HEK293T (cell line): ENCODE measurements around the gene NMRK1.

Source experiments
- ARNT ChIP-seq: fragments of 450-650 bp; IDR thresholded peaks from 2 replicates; pipeline ENCODE4 v1.6.1; 2017; ENCODE audit warnings: mild to moderate bottlenecking
- BHLHE40 ChIP-seq: fragments of 450-650 bp; IDR thresholded peaks from 2 replicates; pipeline ENCODE4 v1.6.1; 2016; ENCODE audit warnings: mild to moderate bottlenecking, moderate library complexity, borderline replicate concordance
- CTBP1 ChIP-seq: fragments of 450-650 bp; IDR thresholded peaks from 2 replicates; pipeline ENCODE4 v1.6.1; 2016; ENCODE audit warnings: borderline replicate concordance
- ELF4 ChIP-seq: fragments of 450-650 bp; IDR thresholded peaks from 2 replicates; pipeline ENCODE4 v1.6.1; 2017; ENCODE audit warnings: antibody characterized with exemption
- HDGF ChIP-seq: fragments of 450-650 bp; IDR thresholded peaks from 2 replicates; pipeline ENCODE4 v1.6.1; 2017; ENCODE audit warnings: antibody characterized with exemption, borderline replicate concordance
- LEF1 ChIP-seq: fragments of 450-650 bp; IDR thresholded peaks from 2 replicates; pipeline ENCODE4 v1.6.1; 2017; ENCODE audit warnings: mild to moderate bottlenecking, borderline replicate concordance
- SP1 ChIP-seq: fragments of 450-650 bp; IDR thresholded peaks from 2 replicates; pipeline ENCODE4 v1.6.1; 2017
- SUZ12 ChIP-seq: fragments of 450-650 bp; IDR thresholded peaks from 2 replicates; pipeline ENCODE4 v1.6.1; 2016; ENCODE audit warnings: mild to moderate bottlenecking
- TARDBP ChIP-seq: fragments of 450-650 bp; IDR thresholded peaks from 2 replicates; pipeline ENCODE4 v1.6.1; 2016
- TF ChIP-seq, protein P1 (sequence below): fragments of 450-650 bp; IDR thresholded peaks from 2 replicates; pipeline ENCODE4 v1.6.1; 2016

DNA sequence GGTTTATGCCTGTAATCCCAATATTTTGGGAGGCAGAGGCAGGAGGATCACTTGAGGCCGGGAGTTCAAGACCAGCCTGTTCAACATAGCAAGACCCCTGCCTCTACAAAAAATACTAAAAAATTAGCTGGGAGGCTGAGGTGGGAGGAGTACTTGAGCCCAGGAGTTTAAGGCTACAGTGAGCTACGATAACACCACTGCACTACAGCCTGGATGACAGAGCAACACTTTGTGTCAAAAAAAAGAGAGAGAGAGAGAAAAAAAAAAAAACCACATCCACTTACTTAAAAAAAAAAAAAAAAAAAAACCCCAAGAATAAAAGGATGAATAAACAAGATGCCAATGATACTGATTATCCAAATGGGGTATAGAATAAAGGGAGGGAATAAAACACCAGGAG lies 74.2 kb downstream of the NMRK1 start:
- TF ChIP-seq SP1 (no peak), BHLHE40 (no peak), ELF4 (no peak), ARNT (no peak), LEF1 (no peak), CTBP1 (no peak), HDGF (no peak), SUZ12 (no peak), TARDBP (no peak)
- TF ChIP-seq, protein P1, sequence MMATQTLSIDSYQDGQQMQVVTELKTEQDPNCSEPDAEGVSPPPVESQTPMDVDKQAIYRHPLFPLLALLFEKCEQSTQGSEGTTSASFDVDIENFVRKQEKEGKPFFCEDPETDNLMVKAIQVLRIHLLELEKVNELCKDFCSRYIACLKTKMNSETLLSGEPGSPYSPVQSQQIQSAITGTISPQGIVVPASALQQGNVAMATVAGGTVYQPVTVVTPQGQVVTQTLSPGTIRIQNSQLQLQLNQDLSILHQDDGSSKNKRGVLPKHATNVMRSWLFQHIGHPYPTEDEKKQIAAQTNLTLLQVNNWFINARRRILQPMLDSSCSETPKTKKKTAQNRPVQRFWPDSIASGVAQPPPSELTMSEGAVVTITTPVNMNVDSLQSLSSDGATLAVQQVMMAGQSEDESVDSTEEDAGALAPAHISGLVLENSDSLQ: no peak
